Endodermal cell (in vitro differentiated cells): ENCODE data around the gene ABLIM2. TPM values are rescaled to one million over a fixed set of nuclear protein-coding genes. Genes with fewer than 3 reads are reported as not detected.
A peak's percentile ranks its signal among the peaks of the same experiment; 100 is the strongest.

ENCODE experiments used
- DNase-seq: peaks from one replicate; pipeline ENCODE4 v3.0.0-alpha.2; 2017
- H3K27ac ChIP-seq: 2 replicates; pipeline ENCODE4 v1.5.1; 2013; ENCODE audit warnings: mild to moderate bottlenecking, low read depth, low read length, moderate library complexity
- H3K27me3 ChIP-seq: 2 replicates; pipeline ENCODE4 v1.6.1; 2013; ENCODE audit warnings: mild to moderate bottlenecking, low read length, moderate library complexity; ENCODE audit not compliant: insufficient read depth, control insufficient read depth, poor library complexity, severe bottlenecking
- H3K36me3 ChIP-seq: 2 replicates; pipeline ENCODE4 v1.7.0; 2013; ENCODE audit warnings: mild to moderate bottlenecking, low read length, moderate library complexity; ENCODE audit not compliant: control insufficient read depth, insufficient read depth
- H3K4me1 ChIP-seq: one replicate; pipeline ENCODE4 v1.7.0; 2013; ENCODE audit warnings: low read length; ENCODE audit not compliant: control insufficient read depth, insufficient read depth
- H3K4me3 ChIP-seq: 2 replicates; pipeline ENCODE4 v1.5.1; 2013; ENCODE audit warnings: mild to moderate bottlenecking, low read length, moderate library complexity
- H3K9ac ChIP-seq: 2 replicates; pipeline ENCODE4 v1.6.1; 2013; ENCODE audit warnings: mild to moderate bottlenecking, low read length, moderate library complexity; ENCODE audit not compliant: poor library complexity, severe bottlenecking; ENCODE audit errors: extremely low read depth
- H3K9me3 ChIP-seq: 2 replicates; pipeline ENCODE4 v1.6.1; 2013; ENCODE audit warnings: mild to moderate bottlenecking, low read length, moderate library complexity; ENCODE audit not compliant: control insufficient read depth
- H3K27ac Mint-ChIP-seq: 2 replicates; pipeline ENCODE4 v1.8.0; 2020; ENCODE audit warnings: mixed read lengths
- H3K27me3 Mint-ChIP-seq: 2 replicates; pipeline ENCODE4 v1.8.0; 2021; ENCODE audit warnings: mild to moderate bottlenecking, mixed read lengths; ENCODE audit not compliant: insufficient read depth
- H3K36me3 Mint-ChIP-seq: 2 replicates; pipeline ENCODE4 v1.8.0; 2020; ENCODE audit warnings: low read depth, mixed read lengths
- H3K4me1 Mint-ChIP-seq: 2 replicates; pipeline ENCODE4 v1.8.0; 2020; ENCODE audit warnings: mixed read lengths
- H3K4me3 Mint-ChIP-seq: 2 replicates; pipeline ENCODE4 v1.8.0; 2020; ENCODE audit warnings: mild to moderate bottlenecking, moderate library complexity, mixed read lengths
- H3K9me3 Mint-ChIP-seq: 2 replicates; pipeline ENCODE4 v1.8.0; 2020; ENCODE audit warnings: mild to moderate bottlenecking, mixed read lengths
- WGBS, 2 experiments: methylation state at CpG; one replicate each; pipeline versions ENCODE4 v1.1.5 to v1.1.7; 2013; ENCODE audit warnings: missing lambda C conversion rate in 2 of 2, mixed read lengths in 1 of 2; ENCODE audit not compliant: insufficient coverage in 1 of 2, insufficient read length in 1 of 2; 5-methylcytosine and 5-hydroxymethylcytosine counted together
- total RNA-seq, 2 donors: library from RNA; stranded (reverse); fragmentation: NEBNext Ultra II Directional in 1 of 2; extraction: Animal tissue kit (Norgen Biotek cat#: 25700) in 1 of 2; gene quantifications; 2 replicates in 1 of 2; 3 replicates in 1 of 2; pipeline ENCODE4 v1.2.1, GENCODE V29; 2021
- TF ChIP-seq, protein P1 (sequence below): fragments of 200-600 bp; sonication (generic); conservative IDR thresholded peaks from 2 replicates; pipeline ENCODE4 v1.5.0; 2021; ENCODE audit warnings: antibody characterized with exemption, mild to moderate bottlenecking

ABLIM2 gene
- total RNA-seq, 2 donors from 2014 or later = 0.35 to 1.6 TPM

DNA sequence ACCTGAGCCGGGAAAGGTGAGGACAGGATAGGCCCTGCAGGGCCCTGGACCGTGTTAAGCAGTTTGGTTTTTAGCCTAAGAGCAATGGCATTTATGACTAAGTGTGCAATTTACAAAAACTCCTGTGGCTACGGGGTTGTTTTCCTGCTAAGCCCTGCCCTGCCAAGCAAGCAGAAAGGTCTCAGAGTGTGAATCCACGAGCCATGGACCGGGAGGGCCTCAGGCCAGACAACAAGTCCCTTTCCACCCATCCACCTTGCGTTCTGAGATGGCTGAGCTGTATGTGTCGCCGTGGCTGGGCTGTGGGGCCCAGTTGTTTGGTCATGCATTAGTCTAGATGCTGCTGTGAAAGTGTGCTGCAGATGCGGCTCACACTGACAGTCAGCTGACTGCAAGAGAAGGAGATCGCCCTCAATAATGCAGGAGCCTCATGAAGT, 185.1 kb downstream of the ABLIM2 start:
- Mint-ChIP-seq H3K27ac (no peak overlapping the region), H3K4me1 (peaks cover 23% of the 10 kb centered on the region), H3K4me3 (no peak overlapping the region), H3K36me3 (no peaks in the 10 kb centered on the region), H3K27me3 (no peaks in the 10 kb centered on the region), H3K9me3 (peaks cover 3% of the 10 kb centered on the region)
- no peak overlapping the region for H3K4me3 ChIP-seq
- no peak overlapping the region for H3K27ac ChIP-seq
- no peaks in the 10 kb centered on the region for H3K36me3 ChIP-seq
- TF ChIP-seq, protein P1, sequence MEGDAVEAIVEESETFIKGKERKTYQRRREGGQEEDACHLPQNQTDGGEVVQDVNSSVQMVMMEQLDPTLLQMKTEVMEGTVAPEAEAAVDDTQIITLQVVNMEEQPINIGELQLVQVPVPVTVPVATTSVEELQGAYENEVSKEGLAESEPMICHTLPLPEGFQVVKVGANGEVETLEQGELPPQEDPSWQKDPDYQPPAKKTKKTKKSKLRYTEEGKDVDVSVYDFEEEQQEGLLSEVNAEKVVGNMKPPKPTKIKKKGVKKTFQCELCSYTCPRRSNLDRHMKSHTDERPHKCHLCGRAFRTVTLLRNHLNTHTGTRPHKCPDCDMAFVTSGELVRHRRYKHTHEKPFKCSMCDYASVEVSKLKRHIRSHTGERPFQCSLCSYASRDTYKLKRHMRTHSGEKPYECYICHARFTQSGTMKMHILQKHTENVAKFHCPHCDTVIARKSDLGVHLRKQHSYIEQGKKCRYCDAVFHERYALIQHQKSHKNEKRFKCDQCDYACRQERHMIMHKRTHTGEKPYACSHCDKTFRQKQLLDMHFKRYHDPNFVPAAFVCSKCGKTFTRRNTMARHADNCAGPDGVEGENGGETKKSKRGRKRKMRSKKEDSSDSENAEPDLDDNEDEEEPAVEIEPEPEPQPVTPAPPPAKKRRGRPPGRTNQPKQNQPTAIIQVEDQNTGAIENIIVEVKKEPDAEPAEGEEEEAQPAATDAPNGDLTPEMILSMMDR = no peak
- no peaks in the 10 kb centered on the region for H3K27me3 ChIP-seq
- no peaks in the 10 kb centered on the region for H3K9me3 ChIP-seq
- peaks cover 6% of the 10 kb centered on the region for H3K4me1 ChIP-seq
- 89 to 95% methylated on average over 8 to 10 of the region's 10 CpGs for WGBS, 2 experiments
- DNase-seq = no peak
- H3K9ac ChIP-seq = no peak overlapping the region

DNA sequence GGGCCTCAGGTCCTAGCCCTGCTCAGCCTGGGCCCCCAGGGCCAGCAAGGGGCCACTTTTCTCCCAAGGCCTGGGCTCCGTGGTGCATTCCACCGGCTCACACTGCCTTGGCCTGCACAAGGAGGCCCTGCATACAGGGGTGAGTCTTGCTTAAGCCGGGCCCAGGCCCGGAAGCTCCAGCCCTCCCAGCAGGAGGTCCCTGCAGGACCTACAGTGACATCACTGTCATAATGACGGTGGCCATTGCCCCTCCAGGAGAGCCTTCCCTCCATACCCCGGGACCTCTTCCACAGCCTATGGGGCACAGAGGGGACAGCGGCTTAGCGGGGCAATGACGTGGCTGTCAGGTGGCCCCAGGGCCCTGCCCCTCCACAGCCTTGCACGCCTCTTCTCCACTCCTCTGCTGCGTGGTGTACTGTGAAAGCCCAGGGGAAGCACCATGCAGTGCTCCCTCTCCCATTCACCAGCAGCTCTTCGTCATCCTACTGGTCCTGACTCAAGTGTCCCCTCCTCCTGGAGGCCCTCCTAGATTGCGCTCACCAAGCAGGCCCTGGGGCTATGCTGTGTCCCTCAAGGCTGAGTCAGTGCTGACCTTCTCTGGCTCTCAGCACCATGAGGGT, 186.6 kb downstream of the ABLIM2 start:
- TF ChIP-seq, protein P1 = no peak
- DNase-seq = no peak
- 91 to 94% methylated on average over 10 to 13 of the region's 13 CpGs for WGBS, 2 experiments
- Mint-ChIP-seq H3K27me3 (no peaks in the 10 kb centered on the region), H3K27ac (peak overlapping the region; percentile 30), H3K9me3 (peaks cover 2% of the 10 kb centered on the region), H3K4me3 (no peak overlapping the region), H3K36me3 (no peaks in the 10 kb centered on the region), H3K4me1 (peaks cover 17% of the 10 kb centered on the region)
- H3K9ac ChIP-seq = no peak overlapping the region
- H3K27ac ChIP-seq = no peak overlapping the region
- no peak overlapping the region for H3K4me3 ChIP-seq
- H3K4me1 ChIP-seq = no peaks in the 10 kb centered on the region
- H3K36me3 ChIP-seq = no peaks in the 10 kb centered on the region
- no peaks in the 10 kb centered on the region for H3K27me3 ChIP-seq
- no peaks in the 10 kb centered on the region for H3K9me3 ChIP-seq

DNA sequence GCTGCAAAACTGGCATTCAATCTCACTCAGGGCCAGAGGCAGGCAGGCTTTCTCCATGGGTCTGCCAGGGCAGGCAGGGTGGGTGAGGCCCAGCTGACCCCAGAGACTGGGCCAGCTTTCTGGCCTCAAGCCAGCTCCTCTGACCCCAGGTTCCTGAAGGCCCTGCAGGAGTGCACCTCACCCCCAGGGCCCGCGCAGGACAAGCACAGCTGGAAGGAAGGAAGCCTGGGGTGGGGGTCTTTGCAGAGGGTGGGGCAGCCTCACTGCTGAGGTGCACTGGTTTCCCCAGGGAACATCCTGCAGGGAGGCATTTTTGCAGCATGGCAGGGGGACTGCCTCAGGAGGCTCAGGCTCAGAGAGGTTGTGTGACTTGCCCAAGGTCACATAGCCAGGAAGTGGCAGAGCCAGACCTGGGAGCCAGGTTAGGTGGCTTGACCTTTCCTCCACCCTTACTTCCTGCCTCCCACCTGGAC, 187.4 kb downstream of the ABLIM2 start:
- Histone ChIP-seq H3K9ac (no peak overlapping the region), H3K27ac (no peak overlapping the region), H3K36me3 (no peaks in the 10 kb centered on the region), H3K4me3 (no peak overlapping the region), H3K4me1 (no peaks in the 10 kb centered on the region), H3K9me3 (no peaks in the 10 kb centered on the region), H3K27me3 (no peaks in the 10 kb centered on the region)
- WGBS, 2 experiments = 98% methylated on average over 2 of the region's 2 CpGs; no CpG with 5 or more reads in 1 of the 2 experiments
- Mint-ChIP-seq H3K27ac (no peak overlapping the region), H3K9me3 (no peaks in the 10 kb centered on the region), H3K4me1 (peaks cover 17% of the 10 kb centered on the region), H3K36me3 (no peaks in the 10 kb centered on the region), H3K4me3 (no peak overlapping the region), H3K27me3 (no peaks in the 10 kb centered on the region)
- DNase-seq = no peak
- TF ChIP-seq, protein P1 = no peak
